ELF-1 (cell line): ENCODE measurements around the gene PTCHD1.

Experiments
- DNase-seq: peaks from one replicate; pipeline ENCODE4 v3.0.0-alpha.2; 2016; ENCODE audit warnings: low read depth, low spot score

PTCHD1 gene

DNA sequence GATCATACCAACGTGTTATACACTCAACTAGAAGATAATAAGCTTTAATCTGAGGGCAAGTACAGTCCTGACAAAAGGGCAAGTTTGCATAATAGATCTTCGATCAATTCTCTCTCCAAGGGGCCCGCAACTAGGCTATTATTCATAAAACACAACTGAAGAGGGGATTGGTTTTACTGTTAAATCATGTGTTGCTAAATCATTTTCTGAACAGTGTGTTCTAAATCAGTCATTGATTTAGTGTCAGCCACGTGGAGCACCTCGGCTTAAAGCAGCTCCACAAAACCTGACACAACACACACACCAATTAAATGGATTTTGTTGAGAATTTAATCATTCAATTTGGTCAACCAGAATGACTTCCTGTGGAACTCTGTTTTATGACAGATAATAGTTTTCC, 61.6 kb downstream of the PTCHD1 start:
- DNase-seq: no peak

DNA sequence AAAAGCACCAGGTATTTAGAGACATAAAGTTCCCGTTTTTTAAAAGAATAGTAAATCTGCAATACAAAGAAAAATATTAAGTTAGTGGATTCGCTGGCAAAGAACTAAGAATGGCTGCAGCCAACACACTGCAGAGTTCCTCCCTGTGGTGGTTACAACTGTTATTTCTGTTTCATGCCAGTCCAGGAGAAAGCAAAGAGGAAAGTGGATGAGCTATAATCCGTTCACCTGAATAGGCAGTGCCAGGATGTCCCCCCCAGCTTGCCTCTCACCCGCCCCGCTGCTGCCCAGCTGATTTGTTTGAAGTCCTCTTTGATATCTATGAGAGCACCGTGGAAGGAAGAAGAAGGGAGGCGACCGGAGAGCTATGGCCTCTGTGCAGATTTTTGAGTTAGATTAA, 63.9 kb downstream of the PTCHD1 start:
- no peak for DNase-seq

DNA sequence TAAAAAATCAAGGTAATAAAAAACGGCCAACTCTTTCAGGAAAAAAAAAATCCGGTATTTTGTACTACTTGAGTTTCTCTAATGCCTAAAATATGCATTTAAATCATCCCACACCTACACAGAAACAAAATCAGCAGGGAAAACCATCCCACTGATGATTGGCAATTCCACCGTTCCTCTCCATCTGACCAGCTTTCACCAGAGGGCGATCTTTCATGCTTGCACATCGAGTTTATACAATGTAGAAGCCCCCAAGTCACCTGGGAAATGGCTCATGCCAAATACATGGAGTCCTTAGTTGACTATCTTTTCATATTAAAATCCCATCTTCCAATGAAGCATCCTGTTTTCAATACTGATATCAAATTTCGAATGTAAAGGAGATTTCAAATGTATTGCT, 69.2 kb downstream of the PTCHD1 start:
- DNase-seq: peak; percentile 15

DNA sequence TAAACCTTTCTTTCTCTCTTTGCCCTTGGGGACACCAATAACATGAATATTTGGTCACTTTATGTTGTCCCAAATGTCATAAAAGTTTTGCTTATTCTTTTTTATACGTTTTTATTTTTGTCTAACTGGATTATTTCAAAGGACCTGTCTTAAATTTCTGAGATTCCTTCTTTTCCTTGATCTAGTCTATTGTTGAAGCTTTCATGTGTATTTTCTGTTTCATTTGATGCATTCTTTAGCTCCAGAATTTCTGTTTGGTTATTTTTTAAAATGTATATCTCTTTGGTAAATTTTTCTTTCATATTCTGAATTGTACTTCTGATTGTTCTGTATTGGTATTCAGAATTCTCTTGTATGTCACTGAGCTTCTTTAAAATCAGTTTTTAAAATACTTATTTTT, 88.3 kb downstream of the PTCHD1 start:
- DNase-seq: no peak

- DNase-seq: no peak
Observed at GRCh38 chrX:23434356-23434884, 99.8 kb downstream of the PTCHD1 start.

GRCh38 chrX:23435108-23435507, 100.5 kb downstream of the PTCHD1 start:
- DNase-seq: peak; percentile 8

DNA sequence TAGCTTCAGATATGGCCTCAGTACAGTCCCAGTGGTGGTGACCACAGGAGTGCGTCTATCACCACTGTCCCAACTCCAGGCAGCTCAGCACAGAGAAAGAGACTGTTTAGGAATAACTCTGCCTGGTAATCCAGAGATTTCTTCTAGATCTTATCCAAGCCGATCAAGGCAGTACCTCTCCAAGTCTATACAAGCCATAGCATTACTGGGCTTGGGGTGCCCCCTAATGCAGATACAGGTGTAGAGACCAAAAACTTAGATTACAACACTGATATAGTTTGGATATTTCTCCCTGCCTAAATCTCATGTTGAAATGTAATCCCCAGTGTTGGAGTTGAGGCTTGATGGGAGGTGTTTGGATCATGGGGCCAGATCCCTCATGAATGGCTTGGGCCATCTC, 100.9 kb downstream of the PTCHD1 start:
- no peak for DNase-seq

GRCh38 chrX:23436875-23437274, 102.2 kb downstream of the PTCHD1 start:
- DNase-seq: peak; percentile 89

DNA sequence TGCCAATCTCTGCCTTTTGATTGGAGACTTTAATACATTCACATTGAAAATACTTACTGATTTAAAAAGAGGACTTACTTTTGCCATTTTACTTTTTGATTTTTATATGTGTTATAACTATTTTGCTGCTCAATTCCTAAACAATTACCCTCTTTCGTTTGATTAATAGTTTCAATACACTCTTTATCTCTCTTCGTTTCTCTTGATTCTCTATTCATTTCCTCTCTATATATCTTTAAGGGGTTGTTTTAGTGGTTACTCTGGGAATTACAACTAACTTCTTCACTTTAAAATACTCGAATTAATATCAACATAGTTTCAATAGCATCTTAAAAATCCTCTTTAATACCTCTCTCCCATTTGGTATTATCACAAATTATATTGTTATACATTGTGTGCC, 116.6 kb downstream of the PTCHD1 start:
- no peak for DNase-seq
